GM21381 (cell line): ENCODE measurements around the gene ABCA1.
A peak's percentile ranks its signal among the peaks of the same experiment; 100 is the strongest.

ENCODE experiments used
- ATAC-seq: cut with Tn5 transposase; IDR thresholded peaks from one replicate; pipeline ENCODE4 v1.9.1; 2021; ENCODE audit warnings: mild to moderate bottlenecking, moderate library complexity; ENCODE audit not compliant: unreplicated experiment

ABCA1 gene

GRCh38 chr9:104802906-104803305 is 125.0 kb downstream of the ABCA1 start:
- ATAC-seq, result no peak

- ATAC-seq, result no peak
Measured at GRCh38 chr9:104802110-104802509, 125.8 kb downstream of the ABCA1 start.

- ATAC-seq, result no peak
Measured at GRCh38 chr9:104800068-104800785, 127.7 kb downstream of the ABCA1 start.

- no peak for ATAC-seq
Measured at GRCh38 chr9:104798209-104798995, 129.6 kb downstream of the ABCA1 start.

GRCh38 chr9:104795857-104796256 is 132.1 kb downstream of the ABCA1 start:
- ATAC-seq, result no peak

- ATAC-seq, result no peak
Measured at GRCh38 chr9:104795082-104795481, 132.9 kb downstream of the ABCA1 start.

GRCh38 chr9:104794070-104794469 is 133.9 kb downstream of the ABCA1 start:
- no peak for ATAC-seq

- no peak for ATAC-seq
Measured at GRCh38 chr9:104788251-104788650, 139.7 kb downstream of the ABCA1 start.

- ATAC-seq, result no peak
Measured at GRCh38 chr9:104787306-104788015, 140.5 kb downstream of the ABCA1 start.

- ATAC-seq, result no peak
Measured at GRCh38 chr9:104786293-104786692, 141.7 kb downstream of the ABCA1 start.

- peak; percentile 89 for ATAC-seq
Measured at GRCh38 chr9:104784098-104784497, 143.9 kb downstream of the ABCA1 start.

- no peak for ATAC-seq
Measured at GRCh38 chr9:104783588-104783987, 144.4 kb downstream of the ABCA1 start.

GRCh38 chr9:104780796-104781395 is 147.1 kb downstream of the ABCA1 start:
- peak; percentile 34 for ATAC-seq

- no peak for ATAC-seq
Measured at GRCh38 chr9:104779946-104780535, 147.9 kb downstream of the ABCA1 start.

- ATAC-seq, result no peak
Measured at GRCh38 chr9:104779334-104779733, 148.6 kb downstream of the ABCA1 start.

- ATAC-seq, result no peak
Measured at GRCh38 chr9:104778802-104779201, 149.2 kb downstream of the ABCA1 start.

- ATAC-seq, result no peak
Measured at GRCh38 chr9:104776797-104777196, 151.2 kb downstream of the ABCA1 start.

GRCh38 chr9:104775976-104776375 is 152.0 kb downstream of the ABCA1 start:
- ATAC-seq, result no peak

- ATAC-seq, result peak; percentile 64
Measured at GRCh38 chr9:104775574-104775936, 152.4 kb downstream of the ABCA1 start.

GRCh38 chr9:104774831-104775573 is 153.0 kb downstream of the ABCA1 start:
- peak; percentile 86 for ATAC-seq
